Stimulated activated CD4-positive, alpha-beta T cell treated with anti-CD3 and anti-CD28 coated beads, Interleukin-4, amount 100 ng/mL, for 48 hours (primary cell): Measurements from ENCODE around the gene ETV1.
"Not testable (repeated sequence)": the region's sequence is repeated elsewhere in the genome, so short reads cannot be mapped to it uniquely, and the experiment has no call there.

Experiments
- DNase-seq, 2 donors: peaks; one replicate each; pipeline ENCODE4 v3.0.0-alpha.2; 2020; ENCODE audit warnings: low read depth in 2 of 2

The ETV1 gene

DNA sequence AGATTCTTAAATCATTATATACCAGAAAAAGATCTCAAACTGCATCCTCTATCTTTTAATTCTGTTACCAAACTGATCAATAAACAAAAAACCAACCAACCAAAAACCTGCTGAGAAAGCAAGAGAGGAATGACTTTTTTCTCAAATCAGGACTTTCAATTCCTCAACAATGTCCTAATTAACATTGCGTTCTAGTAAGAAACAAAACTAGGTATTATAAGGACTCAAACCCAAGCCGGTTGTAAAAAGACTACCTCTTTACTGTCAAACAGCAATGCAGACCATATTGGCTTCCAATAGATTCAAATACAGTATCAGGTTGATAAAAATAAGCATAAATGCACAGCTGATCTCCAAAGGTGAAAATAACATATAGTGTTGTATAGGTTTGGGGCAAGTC, 57.3 kb downstream of the ETV1 start:
- DNase-seq, result no peak

DNA sequence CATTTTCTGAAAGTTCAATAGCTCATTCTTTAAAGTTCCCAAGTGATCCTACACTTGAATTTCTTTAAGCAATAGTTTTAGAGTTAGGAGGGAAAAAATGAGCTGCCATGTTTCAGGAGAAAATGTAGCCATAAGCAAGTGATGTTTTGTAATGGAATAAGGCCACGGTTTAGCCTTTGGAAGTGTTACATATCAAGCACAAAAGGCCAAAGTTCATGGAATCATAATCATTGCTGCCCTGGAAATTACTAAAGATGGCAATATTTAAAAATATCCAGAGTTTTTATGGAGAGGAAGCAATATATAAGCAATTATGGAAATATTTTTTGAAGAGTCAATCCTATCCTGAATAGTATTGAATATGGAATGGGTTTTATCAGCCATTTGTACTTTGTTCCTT, 68.4 kb downstream of the ETV1 start:
- no peak for DNase-seq

DNA sequence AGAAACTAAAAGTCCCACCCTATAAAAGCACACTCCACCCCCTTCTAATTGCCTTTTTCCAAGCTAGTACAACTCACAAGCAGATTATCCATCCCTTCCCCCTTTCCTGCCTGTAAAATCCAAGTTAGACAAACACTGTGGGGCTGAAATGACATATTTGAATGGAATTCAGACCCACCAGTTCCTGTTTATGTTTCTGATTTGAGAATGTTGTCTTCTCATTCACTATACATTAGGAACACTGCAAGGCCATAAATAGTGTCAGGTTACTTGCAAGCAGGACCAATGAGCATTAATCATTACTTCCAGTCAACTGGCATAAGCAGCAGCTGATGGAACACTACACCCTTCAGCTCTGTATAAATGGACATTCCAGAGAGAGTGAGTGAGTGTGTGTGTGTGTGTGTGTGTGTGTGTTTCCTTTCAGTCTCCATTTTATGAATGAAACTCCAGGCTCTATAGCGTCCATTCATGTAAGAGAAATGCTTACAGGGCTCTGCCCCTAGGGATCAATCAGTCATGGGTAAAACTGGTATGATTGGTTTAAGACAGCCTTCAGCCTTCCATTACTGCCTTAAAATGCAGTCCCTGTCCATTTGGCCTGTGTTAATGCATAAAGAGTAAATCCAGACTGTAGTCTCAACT, 69.3 kb downstream of the ETV1 start:
- no peak for DNase-seq

DNA sequence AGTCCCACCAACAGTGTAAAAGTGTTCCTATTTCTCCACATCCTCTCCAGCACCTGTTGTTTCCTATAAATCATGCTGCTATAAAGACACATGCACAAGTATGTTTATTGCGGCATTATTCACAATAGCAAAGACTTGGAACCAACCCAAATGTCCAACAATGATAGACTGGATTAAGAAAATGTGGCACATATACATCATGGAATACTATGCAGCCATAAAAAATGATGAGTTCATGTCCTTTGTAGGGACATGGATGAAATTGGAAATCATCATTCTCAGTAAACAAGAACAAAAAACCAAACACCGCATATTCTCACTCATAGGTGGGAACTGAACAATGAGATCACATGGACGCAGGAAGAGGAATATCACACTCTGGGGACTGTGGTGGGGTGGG, 71.1 kb downstream of the ETV1 start:
- DNase-seq, result not testable (repeated sequence)

DNA sequence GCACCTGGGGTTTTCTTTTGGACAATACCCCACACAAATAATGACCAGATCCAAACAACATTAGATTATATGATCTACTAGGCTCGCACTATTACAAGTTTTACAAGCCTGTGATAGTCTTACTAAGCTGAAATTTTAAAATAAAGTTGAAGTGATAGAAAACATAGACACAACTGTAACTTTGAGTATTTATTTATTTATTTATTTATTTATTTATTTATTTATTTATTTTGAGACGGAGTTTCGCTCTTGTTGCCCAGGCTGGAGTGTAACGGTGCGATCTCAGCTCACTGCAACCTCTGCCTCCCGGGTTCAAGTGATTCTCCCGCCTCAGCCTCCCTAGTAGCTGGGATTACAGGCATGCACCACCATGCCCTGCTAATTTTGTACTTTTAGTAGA, 72.4 kb downstream of the ETV1 start:
- not testable (repeated sequence) for DNase-seq

DNA sequence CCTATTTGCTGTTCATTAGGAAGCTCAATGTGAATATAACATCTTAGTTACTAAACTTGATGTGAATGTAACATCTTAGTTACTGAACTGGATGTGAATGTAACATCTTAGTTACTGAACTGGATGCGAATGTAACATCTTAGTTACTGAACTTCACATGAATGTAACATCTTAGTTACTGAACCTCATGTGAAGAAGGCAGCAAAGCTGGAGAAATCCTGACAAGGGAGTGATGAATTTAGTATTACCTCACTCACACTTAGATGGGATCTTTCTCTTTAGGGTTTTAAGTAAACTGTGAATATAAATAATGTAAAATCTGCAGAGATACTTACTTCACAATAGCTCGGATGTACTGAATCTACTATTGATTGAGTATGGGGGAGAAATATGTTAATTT, 73.6 kb downstream of the ETV1 start:
- DNase-seq, result no peak

DNA sequence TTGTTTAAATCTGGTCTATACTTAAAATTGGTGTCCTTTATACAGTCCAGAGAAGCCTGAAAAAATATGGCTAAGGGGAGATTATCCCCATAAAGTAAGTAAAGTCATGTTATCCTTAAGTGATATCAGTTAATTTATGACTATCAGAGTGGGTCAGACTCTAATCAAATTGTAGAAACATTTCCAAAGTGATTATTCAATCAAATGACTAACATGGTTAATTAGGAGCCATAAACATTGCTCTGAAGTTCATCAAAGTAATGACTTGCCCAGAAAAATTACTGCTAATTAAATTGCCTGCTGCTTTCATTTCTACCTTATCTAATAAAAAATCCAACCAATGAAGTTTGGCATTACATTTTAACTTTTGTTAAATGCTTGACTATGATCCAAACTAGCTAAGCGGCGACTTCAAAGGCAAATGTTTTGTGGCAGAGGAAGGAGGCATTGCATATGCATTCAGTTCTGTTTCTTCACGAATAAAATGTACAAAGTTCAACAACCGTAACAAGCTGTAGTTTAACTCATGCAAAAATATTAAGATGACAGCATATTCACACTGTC, 76.7 kb downstream of the ETV1 start:
- no peak for DNase-seq

DNA sequence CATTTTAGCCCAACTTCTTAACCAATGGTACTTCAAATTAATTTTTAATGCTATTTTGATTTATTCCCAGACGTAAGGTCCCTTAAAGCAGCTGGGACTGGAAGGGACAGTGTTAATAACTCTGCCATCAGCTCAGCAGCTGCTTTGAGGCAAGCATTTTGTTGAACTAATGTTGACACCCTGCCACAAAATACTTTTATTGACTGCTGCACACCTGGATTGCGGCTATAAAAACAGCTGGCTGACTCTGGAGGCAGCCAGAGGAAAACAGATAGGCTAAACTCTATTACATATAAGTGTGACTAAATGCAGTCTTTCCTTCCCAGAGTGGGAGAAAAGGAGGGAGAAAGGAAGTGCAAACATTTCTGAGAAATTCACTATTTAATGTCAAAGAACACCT, 77.6 kb downstream of the ETV1 start:
- DNase-seq, result no peak

DNA sequence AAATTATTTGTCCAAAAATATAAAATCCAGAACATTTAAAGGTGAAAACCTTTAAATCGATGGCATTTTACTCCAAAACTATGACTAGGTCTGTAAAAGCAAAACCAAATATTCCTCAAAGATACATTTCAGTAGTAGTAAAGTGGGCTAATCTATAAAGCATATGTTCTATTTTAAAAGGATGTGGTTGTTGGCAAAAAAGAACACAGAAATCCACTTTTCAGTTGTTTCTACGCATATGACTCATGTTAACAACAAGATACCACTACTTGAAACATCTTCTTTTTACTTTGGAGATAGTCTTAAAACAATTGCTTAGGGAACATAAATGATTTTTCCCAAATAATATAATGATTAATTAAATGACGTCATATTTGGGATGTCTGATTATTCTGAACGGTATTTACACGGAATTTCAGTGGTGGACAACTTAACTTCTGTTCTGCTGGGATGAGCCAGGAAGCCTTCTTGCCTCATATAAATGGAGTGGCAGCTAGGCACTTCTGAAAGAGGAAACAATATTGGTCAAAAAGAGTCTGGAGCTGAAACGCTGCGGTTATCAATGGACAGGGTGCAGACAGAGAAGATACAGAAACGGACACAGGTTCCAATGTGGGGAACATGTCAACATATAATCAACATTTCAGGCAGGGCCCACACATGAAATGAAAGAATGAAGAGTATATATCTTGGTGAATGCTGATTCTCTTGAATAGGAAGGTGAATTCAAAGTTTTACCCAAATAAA, 78.5 kb downstream of the ETV1 start:
- no peak for DNase-seq

DNA sequence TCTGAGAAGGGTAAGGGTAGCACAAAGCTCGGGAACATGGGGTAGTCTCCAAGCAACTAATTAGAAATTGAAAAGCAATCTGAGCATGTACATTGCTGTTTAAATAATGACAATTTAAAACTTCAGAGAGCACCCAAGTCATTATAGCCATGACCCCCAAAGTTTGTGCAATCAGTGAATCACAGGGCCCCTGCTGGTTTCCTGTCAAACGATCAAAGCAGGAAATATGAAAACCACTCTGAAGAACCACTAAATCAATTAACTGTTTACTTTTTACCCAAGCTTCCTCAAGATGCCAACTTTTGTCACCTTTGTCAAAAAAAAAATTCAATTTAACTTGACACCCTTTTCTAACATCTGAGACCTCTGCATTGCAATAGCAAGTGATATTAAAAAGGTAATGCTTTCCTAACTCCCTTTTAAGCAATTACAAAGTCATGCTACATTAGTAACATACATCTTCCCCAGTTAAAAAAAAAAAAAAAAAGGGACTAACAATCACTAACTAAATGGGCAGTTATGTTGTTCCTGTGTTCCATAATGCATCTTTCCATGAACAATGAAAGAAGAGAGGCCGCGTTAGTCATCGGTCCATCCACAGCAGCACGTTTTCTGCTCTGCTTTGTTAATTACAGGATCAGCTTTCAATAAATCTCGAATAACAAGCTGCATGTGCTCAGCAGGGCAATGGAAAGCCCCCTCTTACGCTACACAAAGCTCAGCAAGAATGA, 80.6 kb downstream of the ETV1 start:
- DNase-seq, result no peak

DNA sequence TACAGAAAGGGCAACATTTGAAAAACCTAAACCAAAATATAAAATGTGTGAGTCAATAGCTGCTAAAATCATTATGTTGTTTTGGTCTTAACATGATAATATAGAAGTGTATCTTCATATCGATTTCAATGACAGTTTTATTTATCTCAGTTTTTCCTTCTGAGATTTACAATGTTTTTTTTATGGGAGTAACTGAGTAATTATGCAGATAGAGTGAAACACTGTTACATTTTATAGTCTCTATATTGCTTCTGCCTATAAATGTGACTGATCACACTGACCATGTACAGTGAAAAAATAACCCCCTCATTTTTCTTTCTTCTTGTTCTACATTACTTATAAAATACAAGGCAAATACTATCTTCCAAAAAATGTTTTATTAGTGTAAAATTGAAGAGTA, 81.6 kb downstream of the ETV1 start:
- no peak for DNase-seq

DNA sequence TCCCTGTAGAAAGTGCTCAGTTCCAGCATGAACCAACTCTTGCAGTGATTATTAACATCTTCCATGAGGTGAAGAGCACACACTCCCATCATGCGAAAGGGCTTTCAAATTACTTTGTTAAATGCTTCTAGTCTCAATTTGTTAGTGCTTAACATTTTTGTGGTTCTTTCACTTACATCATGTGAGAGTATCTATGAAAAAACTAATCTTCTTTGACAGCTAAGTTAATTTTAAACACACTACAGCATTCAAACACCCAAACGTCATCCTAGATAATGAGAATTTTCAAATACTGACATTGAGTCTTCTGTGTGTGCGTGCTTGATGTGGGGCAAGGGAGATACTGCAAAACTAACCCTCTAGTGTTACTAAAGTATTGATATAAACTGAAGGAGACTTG, 84.8 kb downstream of the ETV1 start:
- no peak for DNase-seq

DNA sequence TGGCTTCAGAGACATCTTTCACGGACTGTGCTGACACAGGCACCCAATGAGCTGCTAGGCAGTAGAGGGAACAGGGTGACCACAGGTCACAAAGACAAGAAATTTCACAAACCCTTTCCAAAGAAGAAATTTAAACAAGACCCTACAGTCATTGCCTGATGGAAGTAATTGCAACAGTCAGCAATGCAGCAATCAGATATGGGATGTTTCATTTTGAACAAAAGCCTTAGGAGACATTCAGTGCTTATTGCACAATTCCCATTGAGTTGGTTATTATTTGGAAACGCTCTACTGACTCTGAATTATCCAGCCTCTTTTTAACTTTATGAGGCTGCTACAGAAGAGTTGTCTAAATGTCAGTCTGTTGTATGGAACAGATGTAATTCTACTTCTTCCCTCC, 85.5 kb downstream of the ETV1 start:
- no peak for DNase-seq

DNA sequence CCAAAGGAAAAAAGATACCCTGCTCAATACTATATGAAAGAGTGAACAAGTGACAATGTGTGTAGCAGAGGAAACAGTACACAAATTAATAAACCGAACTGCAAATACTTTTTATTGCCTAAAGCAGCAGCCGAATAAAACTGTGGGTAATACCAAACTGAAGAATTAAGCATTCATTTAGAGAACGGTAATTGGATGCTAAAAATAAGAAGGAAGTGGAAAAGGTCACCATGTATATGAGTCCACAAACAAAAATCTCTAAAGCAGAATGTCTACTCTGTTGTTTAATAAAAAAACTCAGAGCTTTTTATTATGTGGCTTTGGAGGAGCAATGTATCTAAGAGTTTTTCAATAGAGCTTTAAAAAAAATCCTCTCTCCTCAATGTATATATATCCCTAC, 87.9 kb downstream of the ETV1 start:
- no peak for DNase-seq

DNA sequence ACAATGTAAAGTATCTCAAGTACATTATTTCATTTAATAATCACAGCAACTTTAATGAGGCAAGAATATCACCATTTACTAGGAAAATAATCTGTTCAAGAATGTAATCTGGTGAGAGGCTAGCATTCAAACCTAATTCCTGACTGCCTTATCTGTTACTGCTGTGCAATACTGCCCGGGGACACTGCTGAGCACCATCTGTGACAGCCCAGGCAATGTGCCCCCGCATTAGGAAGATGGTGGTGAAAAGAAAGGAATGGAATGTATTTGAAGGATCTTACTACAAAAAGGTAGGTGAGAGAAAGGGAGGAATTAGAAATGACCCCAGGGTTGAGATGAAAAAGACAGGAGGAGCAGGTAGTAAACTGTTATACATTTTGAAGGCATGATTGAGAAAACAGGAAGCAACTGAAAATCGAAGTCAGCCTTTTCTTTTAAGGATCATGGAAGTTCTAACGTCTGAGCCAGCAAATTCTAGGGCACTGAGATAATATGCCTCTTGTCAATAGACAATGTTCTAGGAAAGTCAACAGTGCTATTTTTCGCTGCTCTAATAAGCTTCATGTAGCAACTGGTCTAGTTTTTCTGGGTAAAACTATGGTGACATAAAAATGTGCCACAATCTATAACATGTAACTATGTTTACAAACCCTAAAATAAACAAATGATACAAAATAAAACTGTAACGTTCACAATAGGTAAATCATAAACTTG, 90.4 kb downstream of the ETV1 start:
- DNase-seq, result no peak

DNA sequence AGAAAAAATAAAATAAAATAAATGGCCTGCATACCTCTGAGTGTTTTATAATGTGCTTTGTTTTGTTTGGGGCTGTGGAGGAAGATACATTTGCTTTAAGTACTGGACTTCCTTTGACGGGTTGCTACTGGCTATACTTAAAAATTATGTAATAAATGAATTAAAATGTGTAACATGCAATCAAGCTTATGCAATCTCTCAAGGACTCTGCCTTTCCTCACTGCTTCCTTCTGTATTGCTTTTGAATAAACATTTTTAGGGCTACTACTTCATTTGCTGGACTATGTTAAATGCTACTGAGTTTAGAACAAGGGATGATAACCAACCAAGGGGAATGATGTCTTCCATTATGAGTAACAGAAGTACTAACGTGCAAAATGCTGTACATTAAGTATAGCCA, 91.6 kb downstream of the ETV1 start:
- no peak for DNase-seq

DNA sequence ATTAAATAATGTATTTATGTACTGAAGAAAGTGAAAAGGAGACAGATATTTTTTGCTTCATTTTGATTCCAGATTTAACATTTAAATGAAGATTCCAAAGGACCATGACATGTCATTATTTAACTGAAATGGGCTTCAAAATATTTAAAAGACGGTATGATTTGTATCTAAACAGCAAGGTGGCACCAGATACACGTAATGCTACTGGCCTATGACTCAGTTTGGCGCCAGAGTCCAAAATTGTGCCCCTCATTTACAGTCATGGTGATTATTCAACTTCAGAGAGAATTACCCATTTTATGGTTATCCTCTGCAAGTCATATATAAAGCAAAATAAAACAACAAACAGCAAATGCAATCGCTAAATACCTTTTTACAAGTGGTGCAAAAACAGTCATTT, 94.5 kb downstream of the ETV1 start:
- no peak for DNase-seq

DNA sequence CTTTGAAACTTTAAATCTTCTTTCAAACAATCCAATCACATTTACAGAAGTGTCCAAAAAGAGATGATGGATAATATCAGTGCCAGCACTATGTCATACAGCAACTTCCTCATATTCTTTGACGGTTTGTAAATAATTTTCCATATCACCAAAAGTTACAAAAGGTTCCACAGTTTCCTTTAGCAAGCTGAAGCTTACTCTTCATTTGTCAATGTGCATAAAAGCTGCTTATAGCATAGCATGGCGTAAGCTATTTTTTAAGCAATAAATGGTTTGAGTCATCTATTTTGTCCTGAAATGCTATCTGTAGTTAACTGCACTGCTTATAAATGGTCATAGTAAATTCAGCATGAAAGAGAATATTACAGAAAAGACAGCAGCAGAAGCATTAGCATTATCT, 95.1 kb downstream of the ETV1 start:
- DNase-seq, result no peak

DNA sequence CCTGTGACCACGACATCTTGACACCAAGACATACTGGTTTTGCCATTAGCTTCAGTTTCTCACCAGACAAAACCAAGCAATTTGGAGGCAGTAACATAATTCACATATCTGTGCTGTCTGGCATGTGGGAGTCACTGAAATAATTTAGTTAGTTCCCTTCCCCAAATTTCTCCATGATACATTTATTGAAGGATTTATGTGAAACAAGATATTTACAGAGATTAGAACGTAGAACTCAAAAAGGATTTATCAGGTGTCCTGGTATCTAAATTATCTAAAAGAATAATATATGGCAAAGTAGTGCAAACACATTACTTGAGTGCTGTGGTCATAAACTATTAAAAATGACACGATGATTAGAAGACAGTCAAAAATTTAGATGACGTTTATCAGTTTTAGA, 98.7 kb downstream of the ETV1 start:
- no peak for DNase-seq

DNA sequence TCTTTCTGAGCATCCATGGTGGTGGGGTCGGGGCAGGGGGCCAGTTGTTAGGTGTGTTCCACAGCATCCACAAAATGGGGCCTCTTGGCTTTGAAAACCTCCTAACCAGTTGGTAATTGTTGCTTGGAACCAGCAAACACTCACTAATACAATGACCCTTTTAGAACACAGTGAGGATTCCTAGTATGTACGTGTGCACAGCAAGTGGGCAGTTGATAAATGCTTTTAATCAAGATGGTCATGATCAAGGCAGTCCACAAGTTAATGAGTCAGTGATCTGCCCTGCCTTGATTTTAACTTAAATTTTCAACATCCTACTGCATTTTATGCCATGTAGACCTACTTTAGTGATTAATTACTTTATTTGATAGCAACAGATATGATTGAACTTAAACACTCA, 103.1 kb downstream of the ETV1 start:
- DNase-seq, result no peak

DNA sequence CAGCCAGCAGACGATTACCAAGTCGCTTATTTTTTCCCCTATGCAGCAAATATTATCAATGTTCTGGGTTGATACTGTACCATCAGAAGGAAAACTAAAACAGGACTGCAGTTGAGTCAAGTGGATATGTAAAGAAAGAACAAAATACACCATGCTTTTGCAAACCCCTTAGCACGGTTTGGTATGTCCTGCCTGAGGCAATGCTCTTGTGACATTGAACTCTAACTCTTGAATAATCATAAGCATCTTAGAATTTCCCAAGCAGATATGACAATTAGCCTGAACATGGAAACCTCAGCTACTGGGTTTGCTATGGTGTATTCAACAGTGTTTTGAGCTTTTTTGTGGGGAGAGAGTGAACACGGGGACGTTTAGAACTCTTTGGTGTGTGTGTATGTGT, 107.4 kb downstream of the ETV1 start:
- no peak for DNase-seq

DNA sequence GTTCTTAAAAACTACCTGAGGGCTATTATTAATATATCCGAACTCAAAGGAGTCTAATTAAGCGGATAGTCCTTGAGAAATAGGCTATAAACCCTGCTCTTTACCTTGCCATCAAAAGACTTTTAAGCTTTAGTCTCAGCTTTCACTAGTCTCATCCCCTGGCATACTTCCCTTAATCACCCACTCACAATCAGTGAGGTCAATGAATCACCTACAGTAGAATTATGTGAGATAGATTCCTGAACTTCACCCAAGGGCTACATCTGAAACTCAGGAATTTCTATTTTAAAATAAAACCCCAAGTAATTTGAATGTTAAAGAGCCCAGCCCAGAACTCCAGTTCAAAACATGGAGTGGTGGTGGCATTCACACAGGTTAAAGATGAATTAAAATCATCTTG, 108.7 kb downstream of the ETV1 start:
- DNase-seq, result no peak
